IPS DF 6.9 (cell line): ENCODE measurements around the gene DUSP11.

Experiments used
- DNase-seq: peaks from one replicate; pipeline ENCODE4 v3.0.0-alpha.2; 2013; ENCODE audit warnings: low read depth, low spot score
- H3K27ac ChIP-seq: one replicate; pipeline ENCODE4 v1.5.1; 2013; ENCODE audit warnings: low read length, control low read depth
- H3K27me3 ChIP-seq: 2 replicates; pipeline ENCODE4 v1.6.1; 2013; ENCODE audit warnings: mild to moderate bottlenecking, low read length; ENCODE audit not compliant: control insufficient read depth, insufficient read depth
- H3K36me3 ChIP-seq: 2 replicates; pipeline ENCODE4 v1.6.1; 2013; ENCODE audit warnings: low read length; ENCODE audit not compliant: control insufficient read depth, insufficient read depth
- H3K4me1 ChIP-seq: 2 replicates; pipeline ENCODE4 v1.6.1; 2013; ENCODE audit warnings: low read length; ENCODE audit not compliant: control insufficient read depth, insufficient read depth
- H3K4me3 ChIP-seq: 2 replicates; pipeline ENCODE4 v1.5.1; 2013; ENCODE audit warnings: mild to moderate bottlenecking, low read length
- H3K9me3 ChIP-seq: 2 replicates; pipeline ENCODE4 v1.6.1; 2013; ENCODE audit warnings: low read length, inconsistent platforms; ENCODE audit not compliant: control insufficient read depth, insufficient read depth
- WGBS: extraction: QIAGEN DNeasy Blood & Tissue Kit; methylation state at CpG from one replicate; pipeline ENCODE4 v1.1.7; 2013; ENCODE audit warnings: mixed read lengths, missing lambda C conversion rate; ENCODE audit not compliant: insufficient read length, insufficient coverage; 5-methylcytosine and 5-hydroxymethylcytosine counted together

The DUSP11 gene

GRCh38 chr2:73779467-73780236 lies at the start of gene DUSP11:
Gene DUSP11 (minus strand): TSS chr2:73780103. CDS start chr2:73779974, 129 bp downstream.
- no peaks in the 10 kb centered on the region for H3K27me3 ChIP-seq
- no peaks in the 10 kb centered on the region for H3K4me1 ChIP-seq
- H3K27ac ChIP-seq, result no peak within 1 kb of the TSS
- H3K36me3 ChIP-seq, result no peaks in the 10 kb centered on the region
- WGBS, result no CpG with 5 or more reads among the region's 40 CpGs
- H3K9me3 ChIP-seq, result no peaks in the 10 kb centered on the region
- H3K4me3 ChIP-seq, result peak within 1 kb of the TSS; percentile 84; the same call in 1 of the 2 replicates
- DNase-seq, result peak; percentile 87

GRCh38 chr2:73828818-73829570 lies 49.1 kb upstream of the DUSP11 start, which contains the start of gene STAMBP:
Gene STAMBP (plus strand): TSS chr2:73828961. CDS start chr2:73830857, 1,896 bp downstream.
- Histone ChIP-seq H3K27ac (no peak within 1 kb of the TSS), H3K4me1 (no peaks in the 10 kb centered on the region), H3K36me3 (peaks cover 3% of the 10 kb centered on the region; the same call in 1 of the 2 replicates), H3K27me3 (peaks cover 1% of the 10 kb centered on the region; the same call in 1 of the 2 replicates), H3K9me3 (no peaks in the 10 kb centered on the region), H3K4me3 (peak within 1 kb of the TSS; percentile 90)
- DNase-seq, result peak; percentile 93
- WGBS, result no CpG with 5 or more reads among the region's 48 CpGs

- Histone ChIP-seq H3K9me3 (no peaks in the 10 kb centered on the region), H3K36me3 (no peaks in the 10 kb centered on the region; the same call in 1 of the 2 replicates), H3K4me3 (no peak overlapping the region; the same call in 1 of the 2 replicates), H3K27me3 (peaks cover 1% of the 10 kb centered on the region; the same call in 1 of the 2 replicates), H3K4me1 (no peaks in the 10 kb centered on the region), H3K27ac (no peak overlapping the region)
- DNase-seq, result no peak
- no CpG with 5 or more reads among the region's 4 CpGs for WGBS
Measured at GRCh38 chr2:73828389-73828817, 48.5 kb upstream of the DUSP11 start.

- no peaks in the 10 kb centered on the region for H3K4me1 ChIP-seq
- no peaks in the 10 kb centered on the region for H3K9me3 ChIP-seq
- no peak for DNase-seq
- WGBS, result no CpG with 5 or more reads among the region's 9 CpGs
- H3K27me3 ChIP-seq, result peaks cover 1% of the 10 kb centered on the region; the same call in 1 of the 2 replicates
- H3K4me3 ChIP-seq, result no peak overlapping the region
- no peaks in the 10 kb centered on the region; the same call in 1 of the 2 replicates for H3K36me3 ChIP-seq
- no peak overlapping the region for H3K27ac ChIP-seq
Measured at GRCh38 chr2:73827660-73828388, 47.9 kb upstream of the DUSP11 start.

- WGBS, result no CpG with 5 or more reads among the region's 2 CpGs
- no peak for DNase-seq
- no peak overlapping the region for H3K27ac ChIP-seq
- no peak overlapping the region for H3K4me3 ChIP-seq
- no peaks in the 10 kb centered on the region for H3K36me3 ChIP-seq
- H3K27me3 ChIP-seq, result peaks cover 1% of the 10 kb centered on the region; the same call in 1 of the 2 replicates
- no peaks in the 10 kb centered on the region for H3K9me3 ChIP-seq
- H3K4me1 ChIP-seq, result no peaks in the 10 kb centered on the region
Measured at GRCh38 chr2:73827018-73827417, 47.1 kb upstream of the DUSP11 start.

- Histone ChIP-seq H3K36me3 (no peaks in the 10 kb centered on the region), H3K27ac (no peak overlapping the region), H3K4me1 (no peaks in the 10 kb centered on the region), H3K27me3 (peaks cover 1% of the 10 kb centered on the region; the same call in 1 of the 2 replicates), H3K4me3 (no peak overlapping the region), H3K9me3 (no peaks in the 10 kb centered on the region)
- no CpG with 5 or more reads among the region's 4 CpGs for WGBS
- no peak for DNase-seq
Measured at GRCh38 chr2:73825408-73825807, 45.5 kb upstream of the DUSP11 start.

GRCh38 chr2:73823916-73824523 lies 44.1 kb upstream of the DUSP11 start:
- no peaks in the 10 kb centered on the region for H3K9me3 ChIP-seq
- H3K27ac ChIP-seq, result no peak overlapping the region
- WGBS, result 100% methylated on average over 2 of the region's 3 CpGs
- no peak overlapping the region for H3K4me3 ChIP-seq
- H3K36me3 ChIP-seq, result no peaks in the 10 kb centered on the region
- H3K27me3 ChIP-seq, result peaks cover 1% of the 10 kb centered on the region; the same call in 1 of the 2 replicates
- DNase-seq, result no peak
- no peaks in the 10 kb centered on the region for H3K4me1 ChIP-seq

- Histone ChIP-seq H3K9me3 (no peaks in the 10 kb centered on the region), H3K36me3 (no peaks in the 10 kb centered on the region), H3K4me3 (no peak overlapping the region), H3K4me1 (no peaks in the 10 kb centered on the region), H3K27ac (no peak overlapping the region), H3K27me3 (peaks cover 1% of the 10 kb centered on the region; the same call in 1 of the 2 replicates)
- WGBS, result no CpG with 5 or more reads among the region's 2 CpGs
- no peak for DNase-seq
Measured at GRCh38 chr2:73823416-73823815, 43.5 kb upstream of the DUSP11 start.

- no peak for DNase-seq
- WGBS, result no CpG with 5 or more reads among the region's 2 CpGs
Measured at GRCh38 chr2:73822991-73823390, 43.1 kb upstream of the DUSP11 start.

More at GRCh38 chr2:73822991-73823390, 43.1 kb upstream of the DUSP11 start:
- Histone ChIP-seq H3K36me3 (no peaks in the 10 kb centered on the region), H3K9me3 (no peaks in the 10 kb centered on the region), H3K4me1 (no peaks in the 10 kb centered on the region), H3K4me3 (no peak overlapping the region), H3K27ac (no peak overlapping the region), H3K27me3 (peaks cover 1% of the 10 kb centered on the region; the same call in 1 of the 2 replicates)
